GM19099 (cell line): ENCODE data around the gene NPEPL1.

ENCODE experiments used
- POLR2A ChIP-seq: IDR thresholded peaks from 3 replicates; pipeline ENCODE4 v1.6.1; 2011; ENCODE audit warnings: low read depth; ENCODE audit not compliant: insufficient read length; ENCODE audit errors: extremely low read depth

Gene NPEPL1

DNA sequence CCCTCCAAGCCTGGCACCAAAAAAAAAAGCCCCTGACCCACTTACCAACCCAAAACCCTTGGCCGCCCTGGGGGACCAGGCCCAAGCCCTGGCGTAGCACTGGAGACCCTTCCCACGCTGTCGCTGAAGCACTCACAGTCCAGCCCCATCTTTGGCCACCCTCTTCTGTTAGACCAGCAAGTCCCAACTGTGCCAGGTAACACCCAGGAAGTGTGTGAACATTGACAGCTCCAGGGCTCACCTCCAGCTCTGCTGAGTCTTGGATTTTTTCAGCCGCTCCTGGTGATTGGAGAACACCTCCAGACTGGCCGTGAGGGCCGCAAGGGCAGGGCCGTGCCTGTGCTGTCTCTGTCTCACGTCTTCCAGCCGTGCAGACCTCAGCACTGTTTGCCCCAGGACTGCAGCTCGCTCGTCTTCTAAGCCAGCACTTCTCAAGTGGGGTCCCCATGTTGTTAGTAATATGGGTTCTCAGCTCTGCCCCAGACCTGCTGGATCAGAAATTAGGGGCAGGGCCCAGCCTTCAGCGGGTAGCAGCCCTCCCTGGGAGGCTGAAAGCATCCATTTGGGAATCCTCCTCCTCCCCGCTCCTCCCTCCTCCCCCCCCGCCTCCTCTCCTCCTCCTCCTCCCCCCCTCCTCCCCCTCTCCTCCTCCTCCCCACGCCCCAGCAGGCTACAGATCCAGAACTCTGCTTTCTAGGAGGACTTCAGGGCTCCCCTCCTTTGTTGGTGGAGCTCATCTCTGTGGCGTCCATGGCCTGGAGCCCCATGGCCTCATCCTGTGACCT is 18.1 kb downstream of the NPEPL1 start:
- TF ChIP-seq POLR2A: no peak

DNA sequence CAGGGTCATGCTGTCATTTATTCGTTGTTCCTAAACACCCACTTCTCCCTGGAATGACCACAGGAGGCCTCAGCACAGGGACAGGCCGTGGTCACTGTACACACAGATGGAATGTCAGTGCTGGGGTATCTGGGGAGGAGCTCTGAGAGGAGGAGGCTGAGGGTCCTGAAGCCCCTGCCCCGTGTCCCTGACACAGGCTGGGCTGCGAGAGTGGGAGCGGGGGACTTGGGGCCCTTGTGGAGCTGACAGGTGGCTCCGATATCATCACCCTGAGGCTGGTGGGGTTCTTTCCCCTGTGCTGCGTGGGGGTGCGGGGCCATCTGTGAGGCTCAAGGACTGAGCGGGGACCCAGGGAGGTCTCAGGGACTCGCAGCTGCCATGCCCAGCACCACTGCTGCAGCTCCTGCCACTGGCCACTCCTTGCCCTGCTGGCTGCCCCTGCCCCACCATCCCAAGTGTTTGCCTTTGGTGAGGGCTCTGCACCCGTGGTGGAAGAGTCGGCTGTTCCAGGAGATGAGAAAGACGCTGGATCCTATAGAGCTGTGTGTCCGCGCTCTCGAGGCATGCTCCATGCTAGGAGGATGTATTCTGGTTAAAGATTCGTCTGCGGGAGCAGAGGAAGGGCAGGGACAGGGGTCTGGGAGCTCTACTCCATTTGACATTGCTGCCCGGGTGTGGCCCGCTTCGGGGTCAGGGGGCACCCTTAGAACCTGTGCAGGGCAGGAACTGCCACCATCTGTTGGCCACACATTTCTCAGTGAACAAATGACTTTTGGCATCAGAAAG is 18.9 kb downstream of the NPEPL1 start:
- no peak for TF ChIP-seq POLR2A

DNA sequence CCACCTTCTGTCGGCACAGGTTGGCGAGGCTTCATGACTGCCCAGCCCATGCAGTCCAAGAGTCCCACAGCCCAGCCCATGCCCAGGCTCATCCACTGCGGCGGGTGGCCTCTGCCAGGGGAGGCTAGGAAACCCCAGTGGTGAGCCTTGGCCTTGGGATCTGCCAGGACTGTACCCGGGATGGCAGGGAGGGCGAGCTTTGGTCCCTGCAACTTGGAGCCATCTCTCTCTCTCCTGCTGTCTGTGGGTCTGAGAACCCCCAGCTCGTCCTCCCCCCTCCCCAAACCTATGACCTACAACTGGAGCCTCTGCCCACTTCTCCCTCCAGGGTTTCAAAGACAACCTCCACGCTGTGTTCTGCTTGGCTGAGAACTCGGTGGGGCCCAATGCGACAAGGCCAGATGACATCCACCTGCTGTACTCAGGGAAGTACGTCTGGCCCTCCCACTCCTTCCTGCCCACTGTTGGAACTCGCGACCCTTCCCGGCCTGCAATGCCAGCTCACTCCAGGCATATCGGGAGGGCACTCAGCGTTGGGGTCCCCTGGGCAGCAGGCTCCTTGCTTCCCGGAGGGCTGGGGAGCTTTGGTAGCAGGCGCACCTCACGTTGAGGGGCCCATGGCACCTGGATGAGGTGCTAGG is 19.7 kb downstream of the NPEPL1 start:
- no peak for TF ChIP-seq POLR2A

DNA sequence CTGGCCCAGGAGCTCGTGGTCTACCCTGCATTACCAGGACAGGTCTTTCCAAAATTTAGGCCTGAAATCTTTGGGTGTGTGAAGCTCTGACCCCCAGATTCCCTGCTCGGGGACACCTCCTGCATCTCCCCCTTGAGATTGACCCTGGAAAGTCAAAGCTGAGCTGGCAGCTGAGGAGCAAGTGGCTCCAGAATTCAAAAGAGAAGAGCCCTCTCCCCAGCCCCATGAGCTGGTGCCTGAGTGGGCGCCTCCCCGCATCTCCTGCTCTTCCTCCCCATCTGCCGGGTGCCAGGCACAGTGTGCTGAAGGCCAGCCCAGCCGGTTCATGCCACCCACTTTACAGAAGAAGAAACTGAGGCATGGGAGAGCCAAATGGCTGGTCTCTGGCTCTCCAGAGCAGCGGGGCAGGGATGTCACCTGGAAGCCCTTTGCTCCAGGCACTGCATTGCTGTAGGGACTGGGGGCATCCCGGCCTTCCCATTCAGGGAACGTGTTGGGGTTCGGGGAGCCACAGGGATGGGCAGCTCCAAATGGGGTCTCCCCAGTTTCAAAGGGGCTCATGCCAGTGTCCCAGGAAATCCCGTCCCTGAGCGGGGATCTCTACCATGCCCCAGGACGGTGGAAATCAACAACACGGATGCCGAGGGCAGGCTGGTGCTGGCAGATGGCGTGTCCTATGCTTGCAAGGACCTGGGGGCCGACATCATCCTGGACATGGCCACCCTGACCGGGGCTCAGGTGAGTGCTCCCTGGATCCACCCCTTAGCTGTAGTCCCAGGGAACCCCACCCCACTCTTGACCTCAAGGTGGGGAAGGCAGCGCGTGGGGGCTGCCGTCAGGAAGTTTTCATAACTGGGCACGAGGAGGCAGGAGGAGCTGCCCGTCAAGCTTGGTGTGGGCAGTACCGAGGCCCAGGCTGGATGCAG is 20.5 kb downstream of the NPEPL1 start:
- no peak for TF ChIP-seq POLR2A

- TF ChIP-seq POLR2A: no peak
These were observed 21.3 kb downstream of the NPEPL1 start for GRCh38 chr20:58713801-58714339.

DNA sequence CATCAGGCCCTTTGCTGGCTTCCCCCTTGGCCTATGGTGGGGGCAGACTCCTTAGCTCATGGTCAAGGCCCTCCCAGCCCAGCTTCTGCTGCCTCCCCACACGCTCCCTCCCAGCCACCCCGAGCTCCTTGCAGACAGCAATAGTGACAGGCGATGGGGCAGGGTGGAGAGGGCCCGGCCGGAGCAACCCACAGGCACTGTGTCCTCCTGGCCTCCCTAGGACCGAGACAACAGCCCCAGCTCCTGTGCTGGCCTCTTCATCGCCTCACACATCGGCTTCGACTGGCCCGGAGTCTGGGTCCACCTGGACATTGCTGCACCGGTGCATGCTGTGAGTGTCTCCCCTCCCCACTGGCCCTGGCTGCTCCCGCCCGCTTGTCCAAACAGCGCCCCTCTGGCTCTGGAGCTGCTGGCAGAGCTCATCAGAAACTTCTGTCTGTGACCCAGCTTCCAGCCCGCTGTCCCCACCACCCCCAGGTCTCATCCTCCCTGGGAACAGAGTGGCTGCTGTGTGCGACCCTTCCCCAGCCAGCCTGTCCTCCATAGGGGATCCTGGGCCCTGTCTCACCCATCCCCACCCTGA is 21.8 kb downstream of the NPEPL1 start:
- TF ChIP-seq POLR2A: no peak

GRCh38 chr20:58714923-58715351 is 22.3 kb downstream of the NPEPL1 start:
- TF ChIP-seq POLR2A: no peak

DNA sequence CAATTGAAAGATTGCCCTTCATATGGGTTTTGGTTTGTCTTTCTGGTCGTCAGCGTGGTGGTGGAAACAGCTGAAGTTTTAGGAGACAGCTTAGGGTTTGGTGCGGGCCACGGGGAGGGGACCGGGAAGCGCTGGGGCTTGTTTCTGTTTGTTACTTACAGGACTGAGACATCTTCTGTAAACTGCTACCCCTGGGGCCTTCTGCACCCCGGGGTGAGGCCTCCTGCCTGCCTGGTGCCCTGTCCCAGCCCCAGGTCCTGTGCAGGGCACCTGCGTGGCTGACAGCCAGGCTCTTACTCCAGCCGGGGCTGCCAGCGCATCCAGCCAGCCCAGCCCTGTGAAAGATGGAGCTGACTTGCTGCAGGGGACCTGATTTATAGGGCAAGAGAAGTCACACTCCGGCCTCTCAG is 22.8 kb downstream of the NPEPL1 start:
- no peak for TF ChIP-seq POLR2A

DNA sequence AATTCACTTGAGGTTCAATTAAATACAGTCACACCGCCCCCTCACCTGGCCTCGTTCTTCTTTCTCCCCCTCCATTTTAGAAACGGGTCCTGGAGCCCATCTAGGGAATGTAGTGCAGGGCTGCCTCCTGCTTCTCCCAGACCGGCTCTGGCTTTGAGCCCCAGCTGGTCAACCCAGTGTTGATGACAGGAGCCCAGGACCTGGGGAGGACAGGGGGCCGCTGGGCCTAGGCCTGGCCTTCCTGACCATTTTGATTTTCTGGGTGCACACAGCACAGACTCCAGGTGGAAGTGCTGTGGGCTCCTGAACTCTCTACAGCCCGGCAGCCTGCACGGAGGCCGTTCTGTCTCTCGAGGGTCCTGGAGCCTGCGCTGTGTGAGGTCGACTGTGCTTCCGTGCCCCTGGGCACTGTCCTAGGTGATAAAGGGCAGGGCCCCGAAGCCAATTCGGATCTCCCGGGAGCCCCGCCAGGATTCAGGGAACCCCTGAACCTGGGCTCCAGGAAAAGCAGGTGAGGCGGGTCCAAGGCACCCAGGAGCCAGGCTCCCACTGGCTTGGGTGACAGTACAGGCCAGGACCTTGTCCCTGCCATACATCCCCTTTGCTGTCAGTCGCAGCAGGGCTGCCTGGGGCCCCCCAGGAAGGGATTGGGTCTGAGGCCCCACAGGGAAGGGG is 23.3 kb downstream of the NPEPL1 start:
- no peak for TF ChIP-seq POLR2A

DNA sequence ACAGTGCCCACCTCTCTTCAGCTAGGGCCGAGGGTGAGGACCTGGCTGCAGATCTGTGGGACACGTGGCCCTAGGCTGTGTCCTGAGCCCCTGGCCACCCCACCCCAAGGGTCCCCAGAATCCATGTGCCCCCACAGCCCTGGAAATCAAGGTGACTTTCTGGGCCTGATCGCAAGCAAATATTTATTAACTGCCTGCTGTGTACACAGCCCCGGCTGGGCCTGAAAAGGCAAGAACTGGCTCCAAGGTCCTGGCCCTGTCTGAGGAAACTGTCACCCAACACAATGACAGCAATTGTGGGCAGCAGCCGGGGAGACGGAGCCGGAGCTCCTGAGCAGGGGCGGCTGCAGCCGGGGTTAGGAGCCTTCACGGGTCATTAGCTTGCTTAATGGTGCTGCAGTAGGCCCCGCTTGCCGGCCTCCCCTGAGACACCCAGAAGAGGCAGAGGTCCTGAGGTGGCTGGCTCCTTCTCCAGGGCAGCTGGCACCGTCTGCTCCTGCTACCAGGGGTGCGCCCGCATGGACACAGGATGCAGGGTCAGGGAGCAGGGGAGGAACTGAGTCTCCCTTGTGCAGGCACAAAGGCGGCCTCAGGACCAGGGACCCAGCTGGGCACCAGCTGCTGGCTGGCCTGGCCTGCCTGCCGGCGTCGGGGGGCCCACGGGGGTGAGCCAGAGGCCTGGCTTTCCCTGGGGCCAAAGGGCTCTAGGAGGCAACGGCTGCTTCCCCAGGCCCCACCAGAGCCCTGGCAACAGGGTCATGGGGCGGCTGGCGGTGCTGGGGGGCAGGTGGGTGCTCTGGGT is 24.1 kb downstream of the NPEPL1 start:
- no peak for TF ChIP-seq POLR2A

DNA sequence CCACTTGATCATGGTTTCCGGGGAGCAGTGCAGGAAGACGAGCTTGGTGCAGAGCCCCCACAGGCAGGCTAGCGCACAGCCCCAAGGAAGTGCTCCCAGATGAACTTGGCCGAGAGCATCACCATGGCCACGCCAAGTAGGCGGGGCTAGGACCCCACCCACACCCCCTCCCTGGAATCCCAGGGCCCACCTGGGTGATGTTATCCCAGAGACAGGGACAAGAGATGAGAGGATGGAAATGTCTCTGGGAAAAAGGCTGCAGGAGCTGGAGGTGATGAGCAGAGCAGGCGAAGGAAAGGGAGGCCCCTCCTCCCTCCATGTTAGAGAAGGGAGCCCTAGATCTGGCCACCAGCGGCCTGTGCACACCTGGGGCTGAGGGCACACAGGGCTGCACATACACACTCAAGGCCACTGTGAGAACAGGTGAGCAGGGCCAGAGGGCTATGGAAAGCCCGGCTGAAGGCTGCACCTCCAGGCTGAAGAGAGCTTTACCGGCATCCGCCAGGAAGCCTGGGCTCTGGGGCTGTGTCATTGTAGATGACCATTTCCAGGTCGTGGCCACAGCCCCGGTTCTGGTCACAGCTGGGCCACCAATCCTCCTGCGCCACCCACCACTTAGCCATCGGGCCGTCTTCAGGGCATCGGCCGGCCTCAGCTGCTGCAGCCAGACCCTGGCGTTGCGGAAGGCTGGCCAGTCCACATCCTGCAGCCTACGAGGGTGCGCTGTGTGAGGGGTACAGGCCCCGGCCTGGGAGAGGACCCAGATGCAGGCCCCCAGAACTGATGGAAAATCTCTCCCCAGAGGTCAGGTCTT is 24.9 kb downstream of the NPEPL1 start:
- TF ChIP-seq POLR2A: no peak

- no peak for TF ChIP-seq POLR2A
These were observed 25.5 kb downstream of the NPEPL1 start for GRCh38 chr20:58718121-58718563.
